Skeletal muscle satellite cell (primary cell): Measurements from ENCODE around the gene PPIL1.
A peak's percentile ranks its signal among the peaks of the same experiment; 100 is the strongest.

ENCODE experiments used
- H3K27me3 ChIP-seq: 2 replicates; pipeline ENCODE4 v1.7.0; 2013; ENCODE audit warnings: low read length; ENCODE audit not compliant: control insufficient read depth, insufficient read depth
- H3K36me3 ChIP-seq: 2 replicates; pipeline ENCODE4 v1.7.0; 2013; ENCODE audit warnings: mild to moderate bottlenecking, control low read depth, low read length; ENCODE audit not compliant: insufficient read depth
- H3K4me1 ChIP-seq: 2 replicates; pipeline ENCODE4 v1.7.0; 2013; ENCODE audit warnings: low read length; ENCODE audit not compliant: control insufficient read depth, insufficient read depth
- H3K4me2 ChIP-seq: 2 replicates; pipeline ENCODE4 v1.7.0; 2013; ENCODE audit warnings: mild to moderate bottlenecking, low read length
- H3K4me3 ChIP-seq: 2 replicates; pipeline ENCODE4 v1.7.0; 2013; ENCODE audit warnings: low read length
- H3K9ac ChIP-seq: 2 replicates; pipeline ENCODE4 v1.7.0; 2013; ENCODE audit warnings: mild to moderate bottlenecking, low read depth, low read length, moderate library complexity
- H3K9me3 ChIP-seq: replicated peaks from 2 replicates; pipeline ENCODE4 v1.7.0; 2013; ENCODE audit warnings: mild to moderate bottlenecking, control low read depth, low read length

Gene PPIL1

DNA sequence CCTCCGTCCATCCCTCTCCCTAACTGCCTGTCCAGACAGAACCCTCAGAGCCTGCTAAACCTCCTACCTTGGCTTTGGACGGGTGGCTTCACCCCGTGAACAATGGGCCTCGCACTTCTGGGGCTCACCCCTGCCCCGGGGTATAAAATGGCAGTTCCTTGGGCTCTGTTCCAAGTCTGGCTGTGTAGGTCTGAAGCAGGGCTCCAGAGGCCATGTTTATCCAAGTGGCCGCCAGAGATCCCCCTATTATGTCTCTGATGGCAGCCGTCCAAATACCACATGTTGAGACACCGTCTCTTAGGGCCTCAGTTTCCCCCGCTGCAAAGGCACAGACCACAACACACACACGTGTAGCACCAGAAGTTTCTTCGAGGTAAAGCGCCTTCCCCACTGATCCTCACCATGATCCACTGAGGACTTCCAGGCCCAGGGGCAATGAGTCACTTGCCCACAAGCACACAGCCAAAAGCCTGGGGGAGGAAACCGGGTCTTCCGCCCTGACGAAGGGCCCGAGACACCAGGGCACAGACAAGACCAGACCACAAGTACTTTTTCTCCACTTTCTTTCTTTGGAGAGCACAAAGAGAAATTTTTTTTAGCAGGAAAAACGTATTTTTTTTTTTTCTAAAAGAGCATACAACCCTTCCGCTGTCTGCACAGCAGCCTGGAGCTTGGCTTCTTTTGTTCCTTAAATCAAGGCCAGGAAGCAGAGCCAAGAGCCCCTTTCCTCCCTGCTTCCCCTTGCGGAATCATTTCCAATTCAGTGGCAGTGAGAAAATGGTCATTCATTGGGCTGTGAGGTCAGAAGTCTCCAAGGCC, 47.1 kb downstream of the PPIL1 start:
- Histone ChIP-seq H3K27me3 (peaks cover 3% of the 10 kb centered on the region), H3K4me2 (peak overlapping the region; percentile 34), H3K4me3 (no peak overlapping the region), H3K9ac (peak overlapping the region; percentile 17), H3K4me1 (peaks cover 16% of the 10 kb centered on the region), H3K9me3 (no peaks in the 10 kb centered on the region), H3K36me3 (no peaks in the 10 kb centered on the region)

DNA sequence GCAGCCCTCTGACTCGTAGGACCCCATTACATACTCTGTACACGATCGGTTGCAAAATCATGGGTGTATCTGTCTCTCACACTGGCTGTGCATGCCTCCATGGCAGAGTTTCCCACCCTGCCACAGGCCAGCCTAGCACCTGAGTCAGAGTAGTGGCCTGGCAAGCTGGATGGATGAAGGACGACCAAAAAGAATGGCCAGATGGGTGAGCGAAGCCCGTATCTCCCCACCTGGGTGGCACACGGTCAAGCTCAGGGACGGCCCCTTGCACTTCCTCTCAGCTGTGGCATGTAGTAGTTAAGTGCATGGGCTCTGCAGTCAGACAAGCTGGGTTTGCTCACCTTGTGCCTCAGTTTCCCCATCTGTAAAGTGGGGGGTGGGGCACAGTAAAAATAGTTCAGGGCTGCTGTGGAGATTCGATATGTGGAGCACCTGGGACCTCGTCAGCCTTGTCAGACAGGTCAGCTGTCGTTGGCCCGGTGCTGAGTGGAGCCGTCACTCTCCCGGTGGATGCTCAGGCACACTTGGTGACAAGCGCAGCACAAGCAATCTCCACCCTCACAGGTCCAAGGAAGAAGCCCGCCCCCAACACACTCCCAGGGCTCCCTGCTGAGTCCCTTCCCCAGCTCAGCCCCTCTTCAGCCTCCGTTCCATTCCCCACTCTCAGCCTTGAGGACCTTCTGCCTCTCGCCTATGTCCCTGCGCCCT, 47.9 kb downstream of the PPIL1 start:
- Histone ChIP-seq H3K9ac (no peak overlapping the region), H3K27me3 (peaks cover 3% of the 10 kb centered on the region), H3K9me3 (no peaks in the 10 kb centered on the region), H3K4me3 (no peak overlapping the region), H3K4me2 (no peak overlapping the region), H3K36me3 (no peaks in the 10 kb centered on the region), H3K4me1 (peaks cover 16% of the 10 kb centered on the region)

DNA sequence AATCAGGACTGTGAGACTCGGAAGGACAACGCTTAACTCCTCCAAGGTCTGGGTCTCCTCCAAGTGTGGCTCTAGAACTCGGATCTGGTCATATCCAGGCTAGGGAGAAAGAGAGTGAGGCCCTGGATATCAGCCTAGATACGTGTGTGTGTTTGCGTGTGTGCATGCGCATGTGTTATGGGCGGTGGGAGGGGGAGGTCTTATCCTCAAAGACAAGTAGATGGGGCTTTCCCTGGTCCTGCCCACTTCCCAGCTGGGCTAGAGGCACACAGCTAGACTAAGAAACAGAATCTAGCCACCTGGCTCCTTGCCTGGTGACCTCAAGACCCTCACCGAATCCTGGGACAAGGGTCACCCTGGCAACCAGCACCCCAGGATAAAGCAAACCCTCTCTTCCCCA, 48.6 kb downstream of the PPIL1 start:
- H3K36me3 ChIP-seq: no peaks in the 10 kb centered on the region
- peaks cover 3% of the 10 kb centered on the region for H3K27me3 ChIP-seq
- peaks cover 20% of the 10 kb centered on the region for H3K4me1 ChIP-seq
- H3K4me3 ChIP-seq: no peak overlapping the region
- no peaks in the 10 kb centered on the region for H3K9me3 ChIP-seq
- H3K9ac ChIP-seq: no peak overlapping the region
- H3K4me2 ChIP-seq: no peak overlapping the region

DNA sequence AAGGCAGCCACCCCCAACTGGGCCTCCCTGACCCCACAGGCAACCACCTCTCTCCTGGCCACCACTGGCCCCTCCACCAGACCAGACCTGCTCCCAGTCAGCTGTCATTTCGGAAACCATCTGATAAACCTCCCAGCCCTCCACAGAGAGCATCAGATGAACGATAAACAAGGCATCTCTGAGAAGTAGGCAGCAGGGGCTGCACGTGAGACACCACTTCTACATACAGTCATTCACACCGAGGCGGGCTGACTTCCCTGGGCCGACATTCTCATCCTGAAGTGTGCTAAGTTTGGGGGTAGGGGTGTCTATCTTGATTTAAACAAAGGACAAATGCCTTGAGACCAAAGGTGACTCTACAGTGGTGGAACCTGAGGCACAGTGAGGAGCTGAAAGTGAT, 49.2 kb downstream of the PPIL1 start:
- Histone ChIP-seq H3K9me3 (no peaks in the 10 kb centered on the region), H3K27me3 (peaks cover 3% of the 10 kb centered on the region), H3K4me1 (peaks cover 26% of the 10 kb centered on the region)

DNA sequence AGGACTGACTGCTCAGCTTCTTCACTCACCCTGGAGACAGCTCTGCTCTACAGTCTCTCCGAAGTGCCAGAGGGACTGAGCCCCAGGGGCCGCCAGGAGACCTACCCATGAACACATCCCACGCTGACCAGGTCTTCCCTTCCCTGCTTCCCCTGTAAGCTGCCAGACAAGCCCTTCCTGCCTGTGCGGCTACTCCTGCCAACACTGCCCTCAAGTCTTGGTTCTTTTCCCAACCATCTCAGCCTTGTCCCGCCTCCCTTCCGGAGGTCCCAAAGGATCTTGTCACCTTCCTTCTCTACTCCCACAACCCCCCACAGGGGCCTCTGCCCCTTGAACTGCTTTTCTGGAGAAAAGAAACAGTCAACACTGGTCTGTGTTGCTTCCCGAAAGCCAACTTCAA, 50.4 kb downstream of the PPIL1 start:
- Histone ChIP-seq H3K9ac (no peak overlapping the region), H3K4me1 (peaks cover 22% of the 10 kb centered on the region), H3K27me3 (peaks cover 3% of the 10 kb centered on the region), H3K9me3 (no peaks in the 10 kb centered on the region), H3K36me3 (no peaks in the 10 kb centered on the region), H3K4me3 (no peak overlapping the region), H3K4me2 (no peak overlapping the region)

More for the DNA sequence above, 49.2 kb downstream of the PPIL1 start:
- Histone ChIP-seq H3K4me3 (no peak overlapping the region), H3K4me2 (no peak overlapping the region), H3K9ac (no peak overlapping the region), H3K36me3 (no peaks in the 10 kb centered on the region)

DNA sequence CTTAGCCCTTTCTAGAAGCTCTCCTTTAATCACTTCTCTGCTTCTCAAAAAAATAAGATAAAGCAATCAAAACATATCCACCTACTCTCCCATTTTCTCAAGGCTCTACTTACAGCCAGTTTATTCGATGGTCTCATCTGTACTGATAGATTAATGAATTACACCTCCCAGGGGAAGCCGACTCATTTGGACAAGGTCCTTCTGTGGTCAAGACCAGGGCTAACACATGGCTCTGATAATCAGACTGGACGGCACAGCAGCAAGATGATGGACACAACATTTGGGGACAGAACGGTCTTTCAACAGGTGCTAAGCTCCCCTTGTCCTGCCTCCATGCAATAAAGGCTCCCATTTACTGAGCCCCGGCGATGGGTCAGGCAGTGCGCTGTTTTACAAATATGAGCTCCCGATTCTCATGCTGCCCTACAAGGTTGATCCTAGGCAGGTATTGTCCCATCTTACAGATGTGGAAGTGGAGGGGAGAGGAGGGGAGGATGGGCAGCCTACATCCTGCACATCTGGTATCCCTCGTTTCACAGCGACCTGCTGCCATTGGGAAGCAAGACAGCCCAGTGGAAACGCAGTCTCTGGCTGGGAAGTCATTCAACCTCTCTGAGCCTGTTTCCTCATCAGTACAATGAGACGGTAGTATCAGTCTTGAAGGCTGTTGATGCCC, 51.0 kb downstream of the PPIL1 start:
- H3K9me3 ChIP-seq: no peaks in the 10 kb centered on the region
- no peaks in the 10 kb centered on the region for H3K36me3 ChIP-seq
- no peak overlapping the region for H3K4me2 ChIP-seq
- no peak overlapping the region for H3K9ac ChIP-seq
- peaks cover 22% of the 10 kb centered on the region for H3K4me1 ChIP-seq
- no peak overlapping the region for H3K4me3 ChIP-seq
- H3K27me3 ChIP-seq: peaks cover 3% of the 10 kb centered on the region

DNA sequence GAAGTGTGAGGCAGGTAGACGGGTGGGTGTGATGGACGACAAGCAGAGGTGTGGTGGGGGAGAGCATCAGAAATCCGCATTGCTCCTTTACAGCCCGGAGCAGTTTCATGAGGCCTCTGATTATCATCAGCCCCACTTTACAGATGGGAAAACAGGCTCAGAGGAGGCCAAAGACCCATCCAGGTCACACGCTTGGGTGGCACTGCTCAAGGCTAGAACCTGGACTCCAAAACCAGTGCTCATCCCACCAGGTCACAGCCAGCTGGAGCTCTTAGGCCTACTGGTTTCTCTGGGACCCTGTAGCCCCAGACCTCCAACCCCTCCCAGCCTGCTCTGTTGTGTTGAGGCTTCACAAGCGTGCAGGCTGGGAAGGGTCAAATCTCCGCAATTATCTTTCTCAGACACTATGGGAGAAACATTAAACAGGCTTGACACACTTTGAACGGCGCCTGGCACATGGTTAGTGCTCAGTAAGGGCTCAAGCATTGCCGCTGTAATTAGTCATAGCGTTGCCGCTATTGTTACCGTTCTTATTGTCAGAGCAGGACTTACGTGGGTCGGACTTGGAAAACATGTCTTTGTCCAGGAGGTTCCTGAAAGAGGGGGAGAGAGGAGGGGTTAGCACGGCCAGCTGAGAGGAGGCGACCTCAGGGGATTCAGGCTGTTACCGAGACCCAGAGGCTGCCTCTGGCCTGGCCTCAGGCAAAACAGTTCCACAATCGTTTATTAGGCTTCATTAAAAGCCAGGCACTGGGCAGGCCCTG, 51.9 kb downstream of the PPIL1 start:
- Histone ChIP-seq H3K4me1 (peaks cover 18% of the 10 kb centered on the region), H3K4me3 (no peak overlapping the region), H3K9me3 (no peaks in the 10 kb centered on the region), H3K36me3 (no peaks in the 10 kb centered on the region), H3K4me2 (no peak overlapping the region), H3K9ac (no peak overlapping the region), H3K27me3 (peaks cover 3% of the 10 kb centered on the region)

DNA sequence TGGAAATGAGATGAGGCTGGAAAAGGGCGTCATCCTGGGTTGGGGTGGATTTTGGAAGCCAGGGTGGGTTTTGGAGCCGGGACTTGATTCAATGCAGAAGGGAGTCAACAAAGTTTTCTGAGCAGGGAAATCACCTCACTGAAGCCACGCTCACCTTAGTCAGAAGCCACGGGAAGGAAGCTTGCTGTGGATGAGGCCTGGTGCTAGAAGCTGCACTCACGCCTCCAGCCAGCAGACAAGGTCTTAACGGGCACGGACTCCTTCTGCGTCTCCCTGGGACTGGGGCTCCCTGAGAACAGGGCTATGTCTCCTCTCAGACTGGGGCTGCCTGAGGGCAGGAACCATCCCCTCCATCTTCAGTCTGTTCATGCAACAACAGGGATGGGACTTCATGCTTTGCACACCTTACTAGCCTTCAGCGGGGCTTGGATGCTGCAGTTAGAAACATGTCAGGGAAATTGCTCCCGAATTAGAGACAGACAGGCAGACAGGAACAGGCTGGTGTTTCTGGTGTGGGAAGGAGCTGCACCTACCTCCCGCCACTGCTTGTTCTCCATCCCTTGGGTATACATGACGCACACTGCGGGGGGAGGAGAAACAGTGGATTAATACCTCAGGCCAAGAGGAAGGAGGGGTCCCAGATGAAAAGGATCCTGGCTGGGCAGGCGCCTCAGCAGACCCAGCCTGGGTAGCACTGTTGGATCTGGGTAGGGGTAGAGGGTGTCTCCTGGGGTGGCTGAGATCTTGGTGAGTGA, 52.8 kb downstream of the PPIL1 start:
- peaks cover 8% of the 10 kb centered on the region for H3K27me3 ChIP-seq
- H3K36me3 ChIP-seq: no peaks in the 10 kb centered on the region
- H3K4me3 ChIP-seq: no peak overlapping the region
- H3K4me2 ChIP-seq: no peak overlapping the region
- no peak overlapping the region for H3K9ac ChIP-seq
- no peaks in the 10 kb centered on the region for H3K9me3 ChIP-seq
- peaks cover 10% of the 10 kb centered on the region for H3K4me1 ChIP-seq

DNA sequence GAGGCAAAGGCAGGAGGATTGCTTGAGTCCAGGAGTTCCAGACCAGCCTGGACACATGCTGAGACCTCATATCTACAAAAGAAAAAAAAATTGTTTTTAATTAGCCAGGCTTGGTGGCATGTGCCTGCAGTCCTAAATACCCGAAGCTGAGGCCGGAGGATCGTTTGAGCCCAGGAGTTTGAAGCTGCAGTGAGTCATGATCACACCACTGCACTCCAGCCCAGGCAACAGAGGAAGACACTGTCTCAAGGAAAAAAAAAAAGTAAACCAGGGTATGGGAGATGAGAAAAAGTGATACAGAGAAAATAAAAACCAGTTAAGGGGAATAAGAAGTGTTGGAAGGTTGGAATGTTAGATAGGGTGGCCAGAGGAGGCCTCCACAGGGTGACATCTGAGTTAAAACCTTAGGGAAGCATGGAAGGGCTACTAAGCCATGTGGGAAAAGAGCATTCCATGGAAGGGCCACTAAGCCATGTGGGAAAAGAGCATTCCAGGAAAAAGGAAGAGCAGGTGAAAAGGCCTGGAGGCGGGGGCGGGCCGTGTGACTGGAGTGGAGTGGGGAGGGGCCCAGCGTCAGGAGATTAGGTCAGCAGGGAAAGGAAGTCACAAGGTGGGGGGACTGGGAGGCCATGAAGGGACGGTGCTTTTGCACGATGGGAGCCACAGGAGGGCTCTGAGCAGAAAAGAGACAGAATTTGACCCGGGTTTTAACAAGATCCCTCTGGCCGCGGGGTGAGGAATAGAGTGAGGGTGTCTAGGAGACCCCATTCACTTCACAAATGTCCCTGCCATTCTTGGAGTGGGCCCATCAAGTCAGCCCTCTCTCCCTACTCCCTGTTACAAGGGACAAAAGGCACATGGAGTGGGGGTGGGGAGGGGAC, 53.7 kb downstream of the PPIL1 start:
- H3K4me1 ChIP-seq: peaks cover 10% of the 10 kb centered on the region
- peaks cover 8% of the 10 kb centered on the region for H3K27me3 ChIP-seq
- H3K4me3 ChIP-seq: no peak overlapping the region
- H3K9ac ChIP-seq: no peak overlapping the region
- no peaks in the 10 kb centered on the region for H3K9me3 ChIP-seq
- no peaks in the 10 kb centered on the region for H3K36me3 ChIP-seq
- H3K4me2 ChIP-seq: no peak overlapping the region

DNA sequence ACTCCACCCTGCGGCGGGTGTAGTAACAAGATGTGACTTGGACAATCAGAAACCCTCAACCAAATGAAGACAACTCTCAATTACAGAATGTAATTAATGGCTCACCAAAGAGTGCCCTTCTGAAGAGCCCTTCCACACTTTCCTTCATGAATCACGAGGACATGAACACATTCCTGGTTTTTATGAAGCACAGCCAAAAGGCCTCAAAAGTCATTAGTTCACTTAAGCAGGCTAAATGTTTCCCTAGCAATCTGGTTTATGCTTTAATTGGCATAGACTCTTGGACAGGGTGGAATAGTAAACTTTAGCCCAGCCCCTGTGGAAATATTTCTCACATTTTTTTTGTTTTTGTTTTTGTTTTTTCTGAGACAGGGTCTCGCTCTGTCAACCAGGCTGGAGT, 55.8 kb downstream of the PPIL1 start:
- Histone ChIP-seq H3K36me3 (no peaks in the 10 kb centered on the region), H3K9ac (no peak overlapping the region), H3K4me1 (peaks cover 10% of the 10 kb centered on the region)

More for the DNA sequence above, 55.8 kb downstream of the PPIL1 start:
- Histone ChIP-seq H3K27me3 (peaks cover 6% of the 10 kb centered on the region), H3K9me3 (no peaks in the 10 kb centered on the region), H3K4me2 (no peak overlapping the region), H3K4me3 (no peak overlapping the region)
